Thymus (tissue), 11 donors: ENCODE measurements around the gene TRAF1. TPM values are rescaled to one million over a fixed set of nuclear protein-coding genes. Genes with fewer than 3 reads are reported as not detected.

Source experiments
- DNase-seq, 9 donors: peaks; one replicate each; pipeline ENCODE4 v3.0.0-alpha.2; 2013; ENCODE audit warnings: low spot score in 9 of 9, low read depth in 6 of 9, missing footprints in 1 of 9
- H3K27ac ChIP-seq, 2 donors: one replicate each; pipeline ENCODE4 v1.5.1; 2013; ENCODE audit warnings: control low read depth in 1 of 2, low read depth in 1 of 2, low read length in 1 of 2, mild to moderate bottlenecking in 1 of 2, moderate library complexity in 1 of 2
- H3K27me3 ChIP-seq, 2 donors: one replicate each; pipeline ENCODE4 v1.5.1; 2013; ENCODE audit warnings: low read length in 1 of 2; ENCODE audit not compliant: control insufficient read depth in 2 of 2, insufficient read depth in 1 of 2
- H3K36me3 ChIP-seq, 2 donors: one replicate each; pipeline ENCODE4 v1.5.1; 2013; ENCODE audit warnings: low read length in 1 of 2, mild to moderate bottlenecking in 1 of 2, moderate library complexity in 1 of 2; ENCODE audit not compliant: control insufficient read depth in 2 of 2, insufficient read depth in 2 of 2
- H3K4me1 ChIP-seq, 2 donors: one replicate each; pipeline ENCODE4 v1.5.1; 2013; ENCODE audit warnings: low read length in 2 of 2; ENCODE audit not compliant: control insufficient read depth in 2 of 2, insufficient read depth in 2 of 2
- H3K4me3 ChIP-seq, 2 donors: one replicate each; pipeline ENCODE4 v1.5.1; 2013; ENCODE audit warnings: low read length in 2 of 2, control low read depth in 1 of 2, mild to moderate bottlenecking in 1 of 2
- H3K9me3 ChIP-seq, 2 donors: one replicate each; pipeline ENCODE4 v1.5.1; 2013; ENCODE audit warnings: low read length in 1 of 2, mild to moderate bottlenecking in 1 of 2; ENCODE audit not compliant: control insufficient read depth in 2 of 2, insufficient read depth in 1 of 2
- whole genome bisulfite sequencing: extraction: QIAGEN DNeasy Blood & Tissue Kit; methylation state at CpG from one replicate; pipeline ENCODE4 v1.1.7; 2013; 5-methylcytosine and 5-hydroxymethylcytosine counted together
- polyA plus RNA-seq: library from polyadenylated mRNA; stranded (reverse); fragments of 200-250 nt; gene quantifications from one replicate; pipeline ENCODE4 v1.2.3, GENCODE V29; 2013
- total RNA-seq: library from RNA; stranded (reverse); fragments of 120-200 nt; gene quantifications from one replicate; pipeline ENCODE4 v1.2.4, GENCODE V29; 2013
- donor health status: healthy.

The TRAF1 gene
- total and polyA plus RNA-seq, 2 donors = 21.7 TPM

DNA sequence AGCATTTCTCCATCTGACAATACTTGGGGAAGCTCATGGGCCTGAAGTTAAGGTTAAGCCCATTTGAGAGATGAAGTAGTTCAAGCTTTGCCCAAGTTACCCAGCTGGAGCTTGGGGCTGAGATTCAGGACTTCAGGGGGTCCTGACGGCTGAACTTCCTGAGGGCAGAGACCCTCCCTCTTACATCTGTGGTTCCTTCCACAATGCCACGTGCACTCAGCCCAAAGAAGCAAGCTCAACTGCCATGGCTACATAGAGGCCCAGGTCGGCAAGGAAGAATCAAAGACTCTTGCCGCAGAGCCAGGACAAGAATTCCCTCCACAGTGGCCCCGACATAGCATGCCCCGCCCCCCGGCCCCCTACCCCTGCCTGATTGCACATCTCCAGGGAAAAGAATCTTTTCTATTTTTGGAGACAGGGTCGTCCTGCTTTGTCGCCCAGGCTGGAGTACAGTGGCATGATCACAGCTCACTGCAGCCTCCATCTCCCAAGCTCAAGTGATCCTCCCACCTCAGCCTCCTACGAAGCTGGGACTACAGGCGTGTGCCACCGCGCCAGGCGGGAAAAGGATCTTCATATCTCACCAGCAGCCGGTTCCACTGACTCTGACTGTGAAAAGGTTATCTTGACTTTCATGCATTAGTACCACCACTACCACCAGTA lies 58.8 kb downstream of the TRAF1 start:
- peaks cover 0 to 23% of the 10 kb centered on the region in 2 donors for H3K4me1 ChIP-seq
- H3K9me3 ChIP-seq = no peaks in the 10 kb centered on the region
- peaks cover 52 to 79% of the 10 kb centered on the region in 2 donors for H3K36me3 ChIP-seq
- H3K4me3 ChIP-seq = peak overlapping the region; percentile 42 to 72
- H3K27ac ChIP-seq = peak overlapping the region in 1 of 2 donors; percentile 63
- WGBS = 96% methylated on average over 15 of the region's 15 CpGs
- no peaks in the 10 kb centered on the region for H3K27me3 ChIP-seq
- no peak for DNase-seq

DNA sequence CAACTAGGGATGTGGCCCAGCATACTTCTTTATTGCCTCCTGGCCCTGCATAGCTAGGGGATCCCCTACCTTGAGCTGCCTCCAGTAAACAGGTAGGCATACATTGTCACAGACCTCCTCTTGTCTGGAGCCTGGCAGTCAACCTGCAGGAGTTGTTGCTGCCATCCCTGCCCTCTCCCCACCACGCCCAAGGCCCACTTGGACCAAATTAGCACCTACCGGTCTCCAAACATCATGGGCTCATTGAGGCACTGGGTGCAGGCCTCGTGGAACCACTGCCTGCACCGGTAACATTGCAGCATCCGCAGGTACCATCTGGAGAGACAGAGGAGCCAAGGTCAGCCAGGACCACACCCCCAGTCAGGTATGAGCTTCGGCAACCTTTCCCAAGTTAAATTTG lies 59.9 kb downstream of the TRAF1 start:
- H3K36me3 ChIP-seq = peaks cover 58 to 80% of the 10 kb centered on the region in 2 donors
- H3K9me3 ChIP-seq = no peaks in the 10 kb centered on the region
- 98% methylated on average over 6 of the region's 6 CpGs for WGBS
- H3K27me3 ChIP-seq = no peaks in the 10 kb centered on the region
- no peak for DNase-seq
- H3K4me1 ChIP-seq = peaks cover 0 to 23% of the 10 kb centered on the region in 2 donors
- no peak overlapping the region for H3K4me3 ChIP-seq
- no peak overlapping the region for H3K27ac ChIP-seq

DNA sequence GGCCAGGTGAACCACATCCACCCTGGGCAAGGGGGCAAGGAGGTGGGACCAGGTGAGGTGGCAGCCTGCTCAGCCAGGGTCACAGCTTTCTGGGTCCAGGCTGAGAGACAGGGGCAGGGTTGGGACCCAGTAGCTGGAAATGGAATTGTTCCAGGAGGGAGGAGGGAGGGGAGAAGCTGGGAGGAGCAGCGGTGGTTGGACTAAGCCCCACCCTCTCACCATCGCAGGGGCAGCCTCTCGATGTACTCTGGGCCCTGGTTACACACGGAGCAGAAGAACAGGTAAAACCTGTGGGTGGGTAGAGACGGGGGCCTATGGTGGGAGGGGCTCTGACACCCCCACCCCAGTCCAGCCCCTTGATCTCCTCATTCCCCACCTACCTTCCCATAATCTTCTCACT lies 60.8 kb downstream of the TRAF1 start:
- H3K4me3 ChIP-seq = no peak overlapping the region
- no peak for DNase-seq
- H3K36me3 ChIP-seq = peaks cover 67 to 85% of the 10 kb centered on the region in 2 donors
- no peaks in the 10 kb centered on the region for H3K27me3 ChIP-seq
- WGBS = 99% methylated on average over 5 of the region's 5 CpGs
- H3K4me1 ChIP-seq = peaks cover 0 to 23% of the 10 kb centered on the region in 2 donors
- no peak overlapping the region for H3K27ac ChIP-seq
- no peaks in the 10 kb centered on the region for H3K9me3 ChIP-seq

DNA sequence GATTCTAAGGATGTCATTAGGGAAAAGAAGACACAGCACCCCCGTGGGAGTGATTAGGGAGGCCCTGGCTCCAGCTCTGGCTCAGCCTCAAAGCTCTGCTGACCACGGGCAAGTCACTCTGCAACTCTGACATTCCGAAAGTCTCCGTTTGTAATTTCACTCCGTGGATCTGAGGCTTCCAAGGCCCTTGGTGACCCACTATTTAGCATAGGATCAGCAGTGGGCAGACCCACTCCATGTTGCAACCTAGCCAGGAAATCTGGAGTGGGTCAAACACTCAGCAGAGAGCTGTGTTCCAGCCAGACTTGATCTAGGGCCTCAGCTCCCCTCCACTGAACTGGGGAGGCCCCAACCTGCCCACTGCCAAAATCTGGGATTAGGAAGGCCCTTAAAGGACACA lies 61.4 kb downstream of the TRAF1 start:
- WGBS = 98% methylated on average over 5 of the region's 5 CpGs
- Histone ChIP-seq H3K27me3 (no peaks in the 10 kb centered on the region), H3K9me3 (no peaks in the 10 kb centered on the region), H3K36me3 (peaks cover 70 to 86% of the 10 kb centered on the region in 2 donors), H3K27ac (no peak overlapping the region), H3K4me1 (peaks cover 0 to 18% of the 10 kb centered on the region in 2 donors), H3K4me3 (no peak overlapping the region)
- DNase-seq = no peak

DNA sequence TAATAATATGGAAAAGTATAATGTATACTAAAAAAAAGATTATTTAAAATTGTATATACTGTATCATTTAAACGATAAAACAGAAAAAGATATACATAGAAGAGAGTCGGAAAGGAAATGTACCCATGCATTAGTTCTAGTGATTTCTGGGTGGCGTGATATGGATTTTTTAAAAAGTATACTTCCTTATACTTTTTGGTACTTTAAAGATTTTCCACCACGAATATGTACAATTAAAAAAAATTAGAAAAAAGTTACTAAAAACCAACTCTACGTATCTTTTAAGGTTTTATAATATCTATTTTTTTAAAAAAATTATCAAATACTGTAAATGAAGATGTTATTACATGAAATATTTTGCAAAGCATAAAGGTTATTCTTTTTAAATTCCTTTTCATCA lies 61.9 kb downstream of the TRAF1 start:
- 97% methylated on average over 5 of the region's 5 CpGs for WGBS
- Histone ChIP-seq H3K36me3 (peaks cover 73 to 86% of the 10 kb centered on the region in 2 donors), H3K4me1 (peaks cover 0 to 14% of the 10 kb centered on the region in 2 donors), H3K4me3 (no peak overlapping the region), H3K27me3 (no peaks in the 10 kb centered on the region), H3K9me3 (no peaks in the 10 kb centered on the region), H3K27ac (no peak overlapping the region)
- DNase-seq = no peak

DNA sequence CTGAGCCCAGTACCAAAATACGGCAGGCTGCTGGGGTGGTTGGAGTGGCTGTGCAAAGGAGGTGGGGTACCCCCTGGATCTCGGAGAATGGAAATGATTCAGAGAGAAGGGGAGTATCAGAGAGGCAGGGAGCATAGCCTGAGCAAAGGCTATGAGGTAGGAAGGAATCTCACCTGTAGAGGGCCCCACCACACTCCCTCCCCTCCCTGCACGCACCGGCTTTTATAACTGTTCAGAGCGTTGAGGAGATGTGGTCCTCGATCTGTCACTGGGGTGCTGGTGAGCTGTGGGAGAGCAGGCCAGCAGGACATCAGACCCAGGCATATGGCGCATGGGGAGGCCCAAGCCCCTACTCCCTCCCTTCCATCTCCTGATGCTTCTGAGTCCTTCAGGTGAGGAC lies 62.8 kb downstream of the TRAF1 start:
- Histone ChIP-seq H3K4me3 (no peak overlapping the region), H3K36me3 (peaks cover 80 to 91% of the 10 kb centered on the region in 2 donors), H3K9me3 (no peaks in the 10 kb centered on the region), H3K27me3 (no peaks in the 10 kb centered on the region), H3K27ac (no peak overlapping the region), H3K4me1 (peaks cover 0 to 5% of the 10 kb centered on the region in 2 donors)
- 97% methylated on average over 7 of the region's 7 CpGs for WGBS
- DNase-seq = no peak

DNA sequence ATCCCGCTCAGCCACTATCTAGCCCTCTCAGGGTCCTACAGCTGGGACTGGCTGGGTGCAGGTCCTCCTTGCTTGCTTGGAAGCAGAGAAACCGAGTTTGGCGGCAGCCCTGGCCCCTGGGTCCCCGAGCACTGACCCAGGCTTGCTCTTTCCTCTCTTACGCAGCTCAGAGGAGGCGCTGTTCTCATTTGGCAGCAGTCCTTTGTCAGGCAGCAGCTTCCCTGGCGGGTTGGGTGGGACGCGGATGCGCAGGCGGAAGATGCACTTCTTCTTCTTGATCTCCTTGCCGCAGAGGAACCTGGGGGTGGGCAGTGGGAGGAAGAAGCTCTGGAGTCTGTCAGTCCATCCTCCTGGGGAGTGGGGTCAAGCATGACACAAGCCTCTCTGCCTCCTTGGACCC lies 64.1 kb downstream of the TRAF1 start:
- 97% methylated on average over 12 of the region's 12 CpGs for WGBS
- no peaks in the 10 kb centered on the region for H3K9me3 ChIP-seq
- H3K27ac ChIP-seq = no peak overlapping the region
- no peak for DNase-seq
- H3K27me3 ChIP-seq = no peaks in the 10 kb centered on the region
- no peaks in the 10 kb centered on the region for H3K4me1 ChIP-seq
- H3K4me3 ChIP-seq = no peak overlapping the region
- peaks cover 91 to 96% of the 10 kb centered on the region in 2 donors for H3K36me3 ChIP-seq

DNA sequence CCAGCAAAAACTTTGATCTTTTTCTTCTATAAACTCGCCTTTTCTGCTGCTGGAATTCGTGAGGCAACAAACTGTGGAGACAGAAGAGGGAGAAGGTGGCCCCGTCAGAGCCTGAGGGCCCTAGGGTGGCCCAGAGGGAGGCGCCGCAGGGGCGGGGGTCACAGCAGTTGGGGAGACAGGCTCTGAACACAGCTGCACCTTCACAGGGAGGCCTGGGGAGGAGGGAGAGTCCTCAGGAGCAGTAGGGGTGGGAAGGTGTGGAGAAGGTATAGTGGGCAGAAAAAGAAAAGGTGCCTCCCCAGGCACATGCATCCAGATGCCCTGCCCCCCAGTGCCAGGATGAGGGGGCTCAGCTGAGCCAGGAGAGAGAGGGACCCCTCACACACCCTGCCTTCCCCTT lies 64.7 kb downstream of the TRAF1 start:
- Histone ChIP-seq H3K4me3 (no peak overlapping the region), H3K27ac (no peak overlapping the region), H3K4me1 (no peaks in the 10 kb centered on the region), H3K36me3 (peaks cover 91 to 96% of the 10 kb centered on the region in 2 donors), H3K27me3 (no peaks in the 10 kb centered on the region), H3K9me3 (no peaks in the 10 kb centered on the region)
- WGBS = 99% methylated on average over 6 of the region's 6 CpGs
- DNase-seq = no peak

DNA sequence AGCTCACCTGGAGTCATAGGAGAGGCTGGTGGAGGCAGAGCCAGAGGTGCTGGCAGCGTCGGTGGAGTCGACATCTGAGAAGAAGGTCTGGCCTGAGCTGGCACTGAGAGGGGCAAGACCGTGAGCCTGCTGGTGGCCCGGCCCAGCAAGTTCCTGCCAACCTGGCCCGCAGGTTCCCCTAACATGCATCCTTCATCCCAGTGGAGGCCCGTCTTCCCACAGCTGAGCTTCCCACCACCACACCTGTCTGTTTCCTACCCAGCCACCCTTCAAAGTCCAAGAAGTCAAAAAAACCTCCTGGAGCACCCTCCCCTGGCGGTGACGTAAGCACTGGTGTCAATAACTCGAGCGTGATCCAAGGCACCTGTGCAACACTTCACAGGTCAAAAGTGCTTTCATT lies 66.5 kb downstream of the TRAF1 start:
- no peaks in the 10 kb centered on the region for H3K9me3 ChIP-seq
- no peaks in the 10 kb centered on the region for H3K27me3 ChIP-seq
- H3K27ac ChIP-seq = no peak overlapping the region
- WGBS = 98% methylated on average over 11 of the region's 11 CpGs
- no peak overlapping the region for H3K4me3 ChIP-seq
- DNase-seq = no peak
- H3K4me1 ChIP-seq = no peaks in the 10 kb centered on the region
- peaks cover 86 to 95% of the 10 kb centered on the region in 2 donors for H3K36me3 ChIP-seq
